Measurements from ENCODE around the gene FAM169A. TPM values are rescaled to one million over a fixed set of nuclear protein-coding genes. Genes with fewer than 3 reads are reported as not detected.
"Not testable (repeated sequence)": the region's sequence is repeated elsewhere in the genome, so short reads cannot be mapped to it uniquely, and the experiment has no call there.

Gene FAM169A, protein sequence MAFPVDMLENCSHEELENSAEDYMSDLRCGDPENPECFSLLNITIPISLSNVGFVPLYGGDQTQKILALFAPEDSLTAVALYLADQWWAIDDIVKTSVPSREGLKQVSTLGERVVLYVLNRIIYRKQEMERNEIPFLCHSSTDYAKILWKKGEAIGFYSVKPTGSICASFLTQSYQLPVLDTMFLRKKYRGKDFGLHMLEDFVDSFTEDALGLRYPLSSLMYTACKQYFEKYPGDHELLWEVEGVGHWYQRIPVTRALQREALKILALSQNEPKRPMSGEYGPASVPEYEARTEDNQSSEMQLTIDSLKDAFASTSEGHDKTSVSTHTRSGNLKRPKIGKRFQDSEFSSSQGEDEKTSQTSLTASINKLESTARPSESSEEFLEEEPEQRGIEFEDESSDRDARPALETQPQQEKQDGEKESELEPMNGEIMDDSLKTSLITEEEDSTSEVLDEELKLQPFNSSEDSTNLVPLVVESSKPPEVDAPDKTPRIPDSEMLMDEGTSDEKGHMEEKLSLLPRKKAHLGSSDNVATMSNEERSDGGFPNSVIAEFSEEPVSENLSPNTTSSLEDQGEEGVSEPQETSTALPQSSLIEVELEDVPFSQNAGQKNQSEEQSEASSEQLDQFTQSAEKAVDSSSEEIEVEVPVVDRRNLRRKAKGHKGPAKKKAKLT
- 1 to 10 TPM in 2 of 4 donors, under 1 TPM in 2; 0.47 to 3.4 (median 1.1) TPM for total RNA-seq

DNA sequence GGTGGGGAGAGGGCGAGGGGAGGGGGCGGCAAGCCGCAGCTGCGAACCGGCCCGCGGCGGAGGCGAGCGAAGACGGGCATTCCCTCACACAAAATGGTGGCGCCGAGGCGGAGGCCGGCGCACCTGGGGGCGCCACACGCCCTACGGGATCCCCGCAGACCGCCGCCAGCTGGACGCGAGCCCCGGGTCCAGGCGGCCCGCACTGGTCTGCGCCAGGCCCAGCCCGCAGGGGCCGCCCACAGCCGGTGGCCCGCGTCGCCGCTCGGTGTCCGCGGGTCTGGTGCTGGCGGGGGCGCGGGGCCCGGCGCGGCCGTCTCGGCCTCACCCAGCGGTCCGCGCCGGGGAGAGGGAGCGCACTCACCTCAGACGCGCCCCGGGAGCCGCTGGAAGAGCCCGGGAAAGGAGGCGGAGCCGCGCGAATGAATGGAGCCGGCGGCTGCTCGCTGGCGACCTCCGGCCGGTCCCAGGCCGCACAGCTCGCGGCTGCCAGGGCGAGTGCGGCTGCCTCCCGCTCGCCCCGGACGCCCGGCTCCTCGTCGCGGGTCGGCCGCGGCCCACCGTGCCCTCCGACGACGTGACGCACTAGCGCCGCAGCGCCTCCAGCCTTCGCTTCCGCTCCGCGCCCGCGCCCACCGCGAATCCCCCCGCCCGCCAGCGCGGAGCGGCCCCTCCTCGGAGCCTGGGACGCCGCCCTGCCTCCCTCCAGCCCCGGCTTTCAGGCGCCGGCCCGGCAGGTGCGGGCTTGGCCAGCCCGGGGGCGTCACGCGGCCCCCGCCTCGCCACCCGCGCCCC lies at the start of gene FAM169A:
Gene FAM169A, minus strand, starts transcription at position 584 of the 792 bp plus-strand sequence. CDS start 24,711 bp downstream, outside the sequence.
- ATAC-seq, result peak; percentile 68
- Histone ChIP-seq H3K9me3 (no peaks in the 10 kb centered on the region), H3K27me3 (peaks cover 30% of the 10 kb centered on the region), H3K4me3 (peak within 1 kb of the TSS; percentile 34 to 74), H3K27ac (peak within 1 kb of the TSS in 2 of 4 donors; percentile 27 to 63), H3K36me3 (no peaks in the 10 kb centered on the region), H3K4me1 (peaks cover 0 to 19% (median 5%) of the 10 kb centered on the region in 3 donors)
- no CpG with 5 or more reads among the region's 119 CpGs for WGBS, 2 donors (ENCODE audit: low coverage in 1 of 2)
- TF ChIP-seq, protein P1, sequence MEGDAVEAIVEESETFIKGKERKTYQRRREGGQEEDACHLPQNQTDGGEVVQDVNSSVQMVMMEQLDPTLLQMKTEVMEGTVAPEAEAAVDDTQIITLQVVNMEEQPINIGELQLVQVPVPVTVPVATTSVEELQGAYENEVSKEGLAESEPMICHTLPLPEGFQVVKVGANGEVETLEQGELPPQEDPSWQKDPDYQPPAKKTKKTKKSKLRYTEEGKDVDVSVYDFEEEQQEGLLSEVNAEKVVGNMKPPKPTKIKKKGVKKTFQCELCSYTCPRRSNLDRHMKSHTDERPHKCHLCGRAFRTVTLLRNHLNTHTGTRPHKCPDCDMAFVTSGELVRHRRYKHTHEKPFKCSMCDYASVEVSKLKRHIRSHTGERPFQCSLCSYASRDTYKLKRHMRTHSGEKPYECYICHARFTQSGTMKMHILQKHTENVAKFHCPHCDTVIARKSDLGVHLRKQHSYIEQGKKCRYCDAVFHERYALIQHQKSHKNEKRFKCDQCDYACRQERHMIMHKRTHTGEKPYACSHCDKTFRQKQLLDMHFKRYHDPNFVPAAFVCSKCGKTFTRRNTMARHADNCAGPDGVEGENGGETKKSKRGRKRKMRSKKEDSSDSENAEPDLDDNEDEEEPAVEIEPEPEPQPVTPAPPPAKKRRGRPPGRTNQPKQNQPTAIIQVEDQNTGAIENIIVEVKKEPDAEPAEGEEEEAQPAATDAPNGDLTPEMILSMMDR (IDR thresholded peaks at IDR 0.05), result no peak
- TF ChIP-seq EP300 (IDR thresholded peaks at IDR 0.05), result no peak
- no peak for TF ChIP-seq POLR2AphosphoS5 (IDR thresholded peaks at IDR 0.05)
- no peak for TF ChIP-seq POLR2A (IDR thresholded peaks at IDR 0.05)

DNA sequence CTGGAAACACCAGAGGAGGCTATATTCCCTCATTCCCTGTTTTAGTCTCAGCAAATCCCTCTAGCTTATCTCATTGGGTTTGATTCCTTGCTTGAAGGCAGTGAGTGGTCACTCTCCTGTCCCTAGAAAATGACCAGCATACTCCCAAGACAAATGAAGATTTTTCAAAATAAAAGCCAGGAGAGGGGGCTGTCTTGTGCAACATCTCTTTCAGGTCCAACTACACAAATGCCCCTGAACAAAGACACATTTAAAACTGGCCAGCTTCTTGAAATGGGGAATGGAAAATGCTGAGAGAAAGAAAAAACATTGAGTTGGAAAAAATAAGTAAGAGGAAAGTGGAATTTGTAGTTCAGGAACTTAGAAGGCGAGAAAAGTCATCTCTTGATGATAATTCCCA lies 49.3 kb upstream of the FAM169A start:
- ATAC-seq, result no peak
- no peak for TF ChIP-seq POLR2AphosphoS5 (IDR thresholded peaks at IDR 0.05)
- TF ChIP-seq, protein P1 (IDR thresholded peaks at IDR 0.05), result no peak
- no peaks in the 10 kb centered on the region for H3K36me3 ChIP-seq
- H3K4me3 ChIP-seq, result no peak overlapping the region
- H3K4me1 ChIP-seq, result no peaks in the 10 kb centered on the region
- H3K27me3 ChIP-seq, result peaks cover 17% of the 10 kb centered on the region
- WGBS, 2 donors (ENCODE audit: low coverage in 1 of 2), result 82 to 92% methylated on average over 1 of the region's 1 CpG
- no peak overlapping the region for H3K27ac ChIP-seq
- H3K9me3 ChIP-seq, result no peaks in the 10 kb centered on the region

DNA sequence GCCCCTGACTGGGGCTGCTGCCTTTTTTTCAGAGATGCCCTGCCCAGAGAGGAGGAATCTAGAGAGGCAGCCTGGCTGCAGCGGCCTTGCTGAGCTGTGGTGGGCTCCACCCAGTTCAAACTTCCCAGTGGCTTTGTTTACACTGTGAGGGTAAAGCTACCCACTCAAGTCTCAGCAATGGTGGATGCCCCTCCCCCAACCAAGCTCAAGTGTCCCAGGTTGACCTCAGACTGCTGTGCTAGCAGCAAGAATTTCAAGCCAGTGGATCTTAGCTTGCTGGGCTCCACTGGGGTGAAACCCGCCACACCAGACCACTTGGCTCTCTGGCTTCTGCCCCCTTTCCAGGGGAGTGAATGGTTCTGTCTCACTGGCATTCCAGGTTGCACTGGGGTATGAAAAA lies 45.2 kb upstream of the FAM169A start:
- H3K36me3 ChIP-seq, H3K27ac ChIP-seq, H3K9me3 ChIP-seq, H3K4me1 ChIP-seq, ATAC-seq, H3K4me3 ChIP-seq: not testable (repeated sequence)
- no CpG with 5 or more reads among the region's 2 CpGs for WGBS, 2 donors (ENCODE audit: low coverage in 1 of 2)
- peaks cover 17% of the 10 kb centered on the region for H3K27me3 ChIP-seq

DNA sequence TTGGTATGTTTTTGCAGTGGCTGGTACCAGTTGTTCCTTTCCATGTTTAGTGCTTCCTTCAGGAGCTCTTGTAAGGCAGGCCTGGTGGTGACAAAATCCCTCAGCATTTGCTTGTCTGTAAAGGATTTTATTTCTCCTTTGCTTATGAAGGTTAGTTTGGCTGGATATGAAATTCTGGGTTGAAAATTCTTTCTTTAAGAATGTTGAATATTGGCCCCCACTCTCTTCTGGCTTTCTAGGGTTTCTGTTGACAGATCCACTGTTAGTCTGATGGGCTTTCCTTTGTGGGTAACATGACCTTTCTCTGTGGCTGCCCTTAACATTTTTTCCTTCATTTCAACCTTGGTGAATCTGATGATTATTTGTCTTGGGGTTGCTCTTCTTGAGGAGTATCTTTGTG lies 43.7 kb upstream of the FAM169A start:
- not testable (repeated sequence) for H3K27ac ChIP-seq, H3K9me3 ChIP-seq, H3K4me1 ChIP-seq, ATAC-seq, H3K4me3 ChIP-seq, H3K36me3 ChIP-seq
- peaks cover 17% of the 10 kb centered on the region for H3K27me3 ChIP-seq

DNA sequence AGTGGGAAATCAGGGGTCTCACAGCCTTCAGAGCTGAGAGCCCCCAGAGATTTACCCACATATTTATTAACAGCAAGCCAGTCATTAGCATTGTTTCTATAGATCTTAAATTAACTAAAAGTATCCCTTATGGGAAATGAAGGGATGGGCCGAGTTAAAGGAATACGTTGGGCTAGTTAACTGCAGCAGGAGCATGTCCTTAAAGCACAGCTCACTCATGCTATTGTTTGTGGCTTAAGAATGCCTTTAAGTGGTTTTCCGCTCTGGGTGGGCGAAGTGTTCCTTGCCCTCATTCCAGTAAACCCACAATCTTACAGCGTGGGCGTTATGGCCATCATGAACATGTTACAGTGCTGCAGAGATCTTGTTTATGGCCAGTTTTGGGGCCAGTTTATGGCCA lies 42.0 kb upstream of the FAM169A start:
- H3K27ac ChIP-seq, H3K4me3 ChIP-seq, H3K4me1 ChIP-seq, ATAC-seq, H3K9me3 ChIP-seq, H3K36me3 ChIP-seq: not testable (repeated sequence)
- 87 to 91% methylated on average over 6 of the region's 6 CpGs for WGBS, 2 donors (ENCODE audit: low coverage in 1 of 2)
- peaks cover 17% of the 10 kb centered on the region for H3K27me3 ChIP-seq

DNA sequence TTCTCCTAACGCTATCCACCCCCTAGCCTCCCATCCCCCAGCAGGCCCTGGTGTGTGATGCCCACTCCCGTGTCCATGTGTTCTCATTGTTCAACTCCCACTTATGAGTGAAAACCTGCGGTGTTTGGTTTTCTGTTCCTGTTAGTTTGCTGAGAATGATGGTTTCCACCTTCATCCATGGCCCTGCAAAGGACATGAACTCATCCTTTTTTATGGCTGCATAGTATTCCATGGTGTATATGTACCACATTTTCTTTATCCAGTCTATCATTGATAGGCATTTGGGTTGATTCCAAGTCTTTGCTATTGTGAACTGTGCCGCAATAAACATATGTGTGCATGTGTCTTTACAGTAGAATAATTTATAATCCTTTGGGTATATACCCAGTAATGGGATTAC lies 38.5 kb upstream of the FAM169A start:
- 96% methylated on average over 2 to 3 of the region's 4 CpGs for WGBS, 2 donors (ENCODE audit: low coverage in 1 of 2)
- H3K9me3 ChIP-seq, H3K27me3 ChIP-seq, H3K4me1 ChIP-seq, H3K27ac ChIP-seq, H3K36me3 ChIP-seq, H3K4me3 ChIP-seq, ATAC-seq: not testable (repeated sequence)

Data from gastroesophageal sphincter (tissue), 4 donors.